Smooth muscle cell (in vitro differentiated cells): ENCODE results near the gene DHRS2. TPM values are rescaled to one million over a fixed set of nuclear protein-coding genes. Genes with fewer than 3 reads are reported as not detected.

ENCODE experiments used
- DNase-seq: peaks from one replicate; lab custom pipeline; 2025; ENCODE audit not compliant: unreplicated experiment; lab: John Stamatoyannopoulos, UW
- H2AFZ ChIP-seq: fragments of 200-600 bp; sonication (generic); 2 replicates; pipeline ENCODE4 v1.6.0; 2016; ENCODE audit warnings: antibody characterized with exemption, low read depth, mild to moderate bottlenecking
- H3F3A ChIP-seq: fragments of 200-600 bp; sonication (generic); 2 replicates; pipeline ENCODE4 v1.6.0; 2017; ENCODE audit warnings: antibody characterized with exemption, low read depth
- H3K27ac ChIP-seq: fragments of 200-600 bp; sonication (generic); 2 replicates; pipeline ENCODE4 v1.5.1; 2016; ENCODE audit warnings: low read depth, mild to moderate bottlenecking
- H3K27me3 ChIP-seq: fragments of 200-600 bp; sonication (generic); 2 replicates; pipeline ENCODE4 v1.6.1; 2016; ENCODE audit warnings: low read depth, mild to moderate bottlenecking
- H3K36me3 ChIP-seq: fragments of 200-600 bp; sonication (generic); 2 replicates; pipeline ENCODE4 v1.5.1; 2016; ENCODE audit warnings: low read depth
- H3K4me1 ChIP-seq: fragments of 200-600 bp; sonication (generic); 2 replicates; pipeline ENCODE4 v1.5.1; 2016; ENCODE audit warnings: low read depth
- H3K4me2 ChIP-seq: fragments of 200-600 bp; sonication (generic); 2 replicates; pipeline ENCODE4 v1.6.0; 2016; ENCODE audit warnings: mild to moderate bottlenecking
- H3K4me3 ChIP-seq: fragments of 200-600 bp; sonication (generic); 2 replicates; pipeline ENCODE4 v1.5.1; 2016; ENCODE audit warnings: mild to moderate bottlenecking
- H3K79me2 ChIP-seq: fragments of 200-600 bp; sonication (generic); 2 replicates; pipeline ENCODE4 v1.6.0; 2016; ENCODE audit warnings: low read depth, mild to moderate bottlenecking
- H3K9ac ChIP-seq: fragments of 200-600 bp; sonication (generic); 2 replicates; pipeline ENCODE4 v1.6.0; 2016; ENCODE audit warnings: low read depth
- H3K9me3 ChIP-seq: fragments of 200-600 bp; sonication (generic); replicated peaks from 2 replicates; pipeline ENCODE4 v1.5.1; 2016; ENCODE audit warnings: low read depth
- H4K20me1 ChIP-seq: fragments of 200-600 bp; sonication (generic); 2 replicates; pipeline ENCODE4 v1.6.0; 2016; ENCODE audit warnings: low read depth
- WGBS: methylation state at CpG from one replicate; pipeline ENCODE4 v1.1.7; 2016; ENCODE audit warnings: low lambda C conversion rate; 5-methylcytosine and 5-hydroxymethylcytosine counted together
- polyA plus RNA-seq: library from polyadenylated mRNA; unstranded; fragments of >200 nt; fragmentation: Nextera tagmentation; extraction: Ambion mirVana; gene quantifications from 2 replicates; pipeline ENCODE4 v1.2.1, GENCODE V29; 2016
- total RNA-seq: library from RNA; depleted of rRNA; stranded (reverse); fragments of >200 nt; gene quantifications from 2 replicates; pipeline ENCODE4 v1.2.3, GENCODE V29; 2014
- TF ChIP-seq, protein P1 (sequence below): fragments of 200-600 bp; sonication (generic); IDR thresholded peaks from 2 replicates; pipeline ENCODE4 v1.5.1; 2017; ENCODE audit warnings: borderline replicate concordance, mild to moderate bottlenecking, antibody characterized with exemption; ENCODE audit not compliant: insufficient read depth, poor library complexity, severe bottlenecking

The DHRS2 gene
- total and polyA plus RNA-seq, 2 experiments from 2014 or later: 0.36 to 1.4 TPM

DNA sequence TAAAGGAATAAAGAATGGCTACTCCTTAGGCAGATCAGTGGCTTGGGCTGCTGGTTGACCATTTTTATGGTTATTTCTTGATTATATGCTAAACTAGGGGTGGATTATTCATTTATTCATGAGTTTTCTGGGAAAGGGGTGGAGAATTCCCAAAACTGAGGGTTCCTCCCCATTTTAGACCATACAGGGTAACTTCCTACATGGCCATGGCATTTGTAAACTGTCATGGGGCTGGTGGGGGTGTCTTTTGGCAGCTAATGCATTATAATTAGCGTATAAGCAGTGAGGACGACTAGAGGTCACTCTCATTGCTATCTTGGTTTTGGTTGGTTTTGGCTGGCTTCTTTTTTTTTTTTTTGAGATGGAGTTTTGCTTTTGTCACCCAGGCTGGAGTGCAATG lies 32.0 kb upstream of the DHRS2 start:
- H3K9ac ChIP-seq: no peak overlapping the region
- no peaks in the 10 kb centered on the region for H3K27me3 ChIP-seq
- no peak overlapping the region for H3K4me3 ChIP-seq
- H3K4me2 ChIP-seq: no peak overlapping the region
- H3K27ac ChIP-seq: no peak overlapping the region
- H3K79me2 ChIP-seq: no peaks in the 10 kb centered on the region
- TF ChIP-seq, protein P1, sequence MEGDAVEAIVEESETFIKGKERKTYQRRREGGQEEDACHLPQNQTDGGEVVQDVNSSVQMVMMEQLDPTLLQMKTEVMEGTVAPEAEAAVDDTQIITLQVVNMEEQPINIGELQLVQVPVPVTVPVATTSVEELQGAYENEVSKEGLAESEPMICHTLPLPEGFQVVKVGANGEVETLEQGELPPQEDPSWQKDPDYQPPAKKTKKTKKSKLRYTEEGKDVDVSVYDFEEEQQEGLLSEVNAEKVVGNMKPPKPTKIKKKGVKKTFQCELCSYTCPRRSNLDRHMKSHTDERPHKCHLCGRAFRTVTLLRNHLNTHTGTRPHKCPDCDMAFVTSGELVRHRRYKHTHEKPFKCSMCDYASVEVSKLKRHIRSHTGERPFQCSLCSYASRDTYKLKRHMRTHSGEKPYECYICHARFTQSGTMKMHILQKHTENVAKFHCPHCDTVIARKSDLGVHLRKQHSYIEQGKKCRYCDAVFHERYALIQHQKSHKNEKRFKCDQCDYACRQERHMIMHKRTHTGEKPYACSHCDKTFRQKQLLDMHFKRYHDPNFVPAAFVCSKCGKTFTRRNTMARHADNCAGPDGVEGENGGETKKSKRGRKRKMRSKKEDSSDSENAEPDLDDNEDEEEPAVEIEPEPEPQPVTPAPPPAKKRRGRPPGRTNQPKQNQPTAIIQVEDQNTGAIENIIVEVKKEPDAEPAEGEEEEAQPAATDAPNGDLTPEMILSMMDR: no peak
- 96% methylated on average over 2 of the region's 2 CpGs for WGBS
- no peak overlapping the region for H2AFZ ChIP-seq
- no peaks in the 10 kb centered on the region for H3K9me3 ChIP-seq
- no peaks in the 10 kb centered on the region for H3F3A ChIP-seq
- no peaks in the 10 kb centered on the region for H4K20me1 ChIP-seq
- H3K4me1 ChIP-seq: no peaks in the 10 kb centered on the region
- H3K36me3 ChIP-seq: no peaks in the 10 kb centered on the region
- DNase-seq: no peak

DNA sequence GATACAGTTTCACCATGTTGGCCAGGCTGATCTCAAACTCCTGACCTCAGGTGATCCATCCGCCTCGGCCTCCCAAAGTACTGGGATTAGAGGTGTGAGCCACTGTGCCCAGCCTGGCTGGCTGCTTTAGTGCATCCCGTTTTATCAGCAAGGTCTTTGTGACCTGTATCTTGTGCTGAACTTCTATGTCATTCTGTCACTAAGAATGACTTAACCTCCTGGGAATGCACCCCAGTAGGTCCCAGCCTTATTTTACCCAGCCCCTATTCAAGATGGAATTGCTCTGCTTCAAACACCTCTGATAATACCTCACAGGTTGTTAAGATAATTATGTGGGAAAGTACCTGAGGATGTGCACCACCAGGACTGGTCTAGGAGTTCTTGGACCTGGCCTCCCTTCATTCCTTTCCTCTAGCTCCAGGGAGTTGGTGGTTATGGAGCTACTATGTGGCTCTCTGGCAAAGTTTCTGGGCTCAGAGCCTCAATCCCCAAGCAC lies 31.4 kb upstream of the DHRS2 start:
- Histone ChIP-seq H3K27ac (no peak overlapping the region), H3F3A (no peaks in the 10 kb centered on the region), H3K9ac (no peak overlapping the region), H3K4me2 (no peak overlapping the region), H3K9me3 (no peaks in the 10 kb centered on the region), H3K4me1 (no peaks in the 10 kb centered on the region), H3K36me3 (no peaks in the 10 kb centered on the region), H2AFZ (no peak overlapping the region), H3K4me3 (no peak overlapping the region), H3K79me2 (no peaks in the 10 kb centered on the region), H3K27me3 (no peaks in the 10 kb centered on the region), H4K20me1 (no peaks in the 10 kb centered on the region)
- no peak for DNase-seq
- WGBS: 73% methylated on average over 3 of the region's 3 CpGs
- TF ChIP-seq, protein P1: no peak

DNA sequence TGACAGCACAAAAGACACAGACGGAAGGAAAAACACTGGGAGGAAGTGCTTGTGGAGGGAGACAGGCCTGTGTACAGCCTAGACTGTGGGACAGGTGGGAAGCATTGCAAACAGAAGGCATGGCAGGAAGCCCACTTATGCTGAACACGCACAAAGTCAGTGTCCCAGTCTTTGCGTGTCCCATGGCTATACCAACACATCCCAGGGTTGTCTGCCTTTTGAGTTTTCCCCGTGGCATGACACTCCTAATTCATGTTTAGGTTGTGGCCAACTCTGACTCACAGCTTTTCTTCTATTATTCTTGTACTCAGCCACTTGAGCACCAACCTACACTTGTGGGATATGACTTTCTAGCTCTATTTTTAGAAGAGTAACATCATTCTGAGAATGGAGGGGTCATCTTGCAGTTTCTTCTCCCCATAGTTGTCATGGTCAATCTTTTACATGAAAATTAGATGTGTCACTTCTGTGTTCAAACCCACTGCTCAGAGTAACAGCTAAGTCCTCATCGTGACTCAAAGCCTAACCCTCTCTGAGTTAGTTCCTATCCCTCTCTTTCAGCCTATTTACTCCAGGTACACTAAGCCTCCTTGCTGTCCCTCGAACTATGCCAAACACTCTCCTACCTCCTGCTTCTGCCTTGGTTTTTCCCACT lies 30.1 kb upstream of the DHRS2 start:
- Histone ChIP-seq H3K4me3 (no peak overlapping the region), H3K79me2 (no peaks in the 10 kb centered on the region), H3K4me1 (no peaks in the 10 kb centered on the region), H3K9ac (no peak overlapping the region), H3F3A (no peaks in the 10 kb centered on the region), H3K9me3 (no peaks in the 10 kb centered on the region), H3K36me3 (no peaks in the 10 kb centered on the region), H3K4me2 (no peak overlapping the region), H4K20me1 (no peaks in the 10 kb centered on the region), H2AFZ (no peak overlapping the region), H3K27ac (peak overlapping the region; percentile 19), H3K27me3 (no peaks in the 10 kb centered on the region)
- DNase-seq: no peak
- TF ChIP-seq, protein P1: no peak
- 46% methylated on average over 6 of the region's 6 CpGs for WGBS

DNA sequence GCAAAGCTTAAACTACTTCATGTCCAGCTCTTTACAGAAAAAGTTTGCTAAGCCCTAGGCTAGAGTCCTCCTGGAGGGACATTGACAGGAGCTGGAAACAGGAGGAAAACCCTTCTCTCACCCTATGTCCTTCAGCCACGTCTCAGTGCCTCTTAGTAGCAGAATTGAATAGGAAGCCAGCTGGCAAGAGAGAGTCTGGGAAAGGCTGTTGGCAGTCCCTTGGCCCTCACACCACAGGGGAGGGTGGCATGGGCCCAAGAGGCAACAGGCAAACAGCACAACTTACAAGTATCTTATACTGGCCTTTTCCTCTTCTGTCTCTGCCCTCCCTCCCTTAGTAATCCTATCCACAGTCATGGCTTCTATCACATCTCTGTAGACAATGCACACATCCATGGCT lies 27.7 kb upstream of the DHRS2 start:
- WGBS: 19% methylated on average over 1 of the region's 1 CpG
- DNase-seq: no peak
- no peak overlapping the region for H3K9ac ChIP-seq
- H3K27ac ChIP-seq: no peak overlapping the region
- TF ChIP-seq, protein P1: no peak
- H2AFZ ChIP-seq: no peak overlapping the region
- no peak overlapping the region for H3K4me3 ChIP-seq
- H3K9me3 ChIP-seq: no peaks in the 10 kb centered on the region
- no peaks in the 10 kb centered on the region for H3K4me1 ChIP-seq
- no peaks in the 10 kb centered on the region for H4K20me1 ChIP-seq
- no peaks in the 10 kb centered on the region for H3F3A ChIP-seq
- no peaks in the 10 kb centered on the region for H3K79me2 ChIP-seq
- H3K27me3 ChIP-seq: no peaks in the 10 kb centered on the region
- no peak overlapping the region for H3K4me2 ChIP-seq
- H3K36me3 ChIP-seq: no peaks in the 10 kb centered on the region
